ENCODE data around the gene MAT2A. TPM values are rescaled to one million over a fixed set of nuclear protein-coding genes. Genes with fewer than 3 reads are reported as not detected.
A peak's percentile ranks its signal among the peaks of the same experiment; 100 is the strongest.

Gene MAT2A
- total RNA-seq = 81.9 and 103 TPM in 2 replicates

DNA sequence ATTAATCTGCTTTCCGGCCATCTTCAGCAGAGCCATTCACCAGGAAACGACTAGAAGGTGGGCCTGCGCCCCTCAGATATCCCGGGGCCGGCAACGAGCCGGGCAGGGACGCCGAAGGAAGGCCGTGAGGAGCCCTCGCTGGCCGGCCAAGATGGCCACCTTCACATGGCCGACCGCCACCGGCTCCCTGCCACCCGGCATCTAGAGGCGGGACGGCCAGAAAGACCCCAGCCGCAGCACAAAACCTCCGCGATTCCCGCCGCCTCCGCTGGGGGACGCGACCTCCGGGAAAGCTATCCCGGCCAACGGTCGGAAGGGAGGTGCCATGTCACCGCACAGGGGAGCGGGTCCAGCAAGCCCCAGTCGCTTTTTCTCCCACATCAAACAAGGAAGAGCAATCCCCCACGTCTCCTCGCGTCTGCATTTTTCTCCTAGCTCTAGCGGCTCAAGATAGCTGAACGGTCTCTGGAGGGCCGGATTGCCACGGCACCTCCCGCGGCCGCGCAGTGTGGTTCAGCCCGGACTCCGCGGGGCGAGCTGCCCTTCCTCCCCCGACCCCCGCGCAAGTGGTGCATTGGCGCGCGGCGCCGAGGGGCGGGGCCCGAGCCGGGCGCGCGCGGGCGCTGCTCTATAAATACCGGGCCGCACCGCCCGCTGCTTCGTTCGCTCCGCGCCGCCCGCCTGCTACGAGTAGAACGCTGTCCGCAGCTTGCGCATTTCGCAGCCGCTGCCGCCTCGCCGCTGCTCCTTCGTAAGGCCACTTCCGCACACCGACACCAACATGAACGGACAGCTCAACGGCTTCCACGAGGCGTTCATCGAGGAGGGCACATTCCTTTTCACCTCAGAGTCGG is at the start of gene MAT2A:
MAT2A (plus strand) TSS at position 662 of the 854 bp plus-strand sequence; CDS start at position 782, 120 bp downstream.
- DNase-seq (ENCODE audit: low read depth) = peak; percentile 61
- TF ChIP-seq, protein P1, sequence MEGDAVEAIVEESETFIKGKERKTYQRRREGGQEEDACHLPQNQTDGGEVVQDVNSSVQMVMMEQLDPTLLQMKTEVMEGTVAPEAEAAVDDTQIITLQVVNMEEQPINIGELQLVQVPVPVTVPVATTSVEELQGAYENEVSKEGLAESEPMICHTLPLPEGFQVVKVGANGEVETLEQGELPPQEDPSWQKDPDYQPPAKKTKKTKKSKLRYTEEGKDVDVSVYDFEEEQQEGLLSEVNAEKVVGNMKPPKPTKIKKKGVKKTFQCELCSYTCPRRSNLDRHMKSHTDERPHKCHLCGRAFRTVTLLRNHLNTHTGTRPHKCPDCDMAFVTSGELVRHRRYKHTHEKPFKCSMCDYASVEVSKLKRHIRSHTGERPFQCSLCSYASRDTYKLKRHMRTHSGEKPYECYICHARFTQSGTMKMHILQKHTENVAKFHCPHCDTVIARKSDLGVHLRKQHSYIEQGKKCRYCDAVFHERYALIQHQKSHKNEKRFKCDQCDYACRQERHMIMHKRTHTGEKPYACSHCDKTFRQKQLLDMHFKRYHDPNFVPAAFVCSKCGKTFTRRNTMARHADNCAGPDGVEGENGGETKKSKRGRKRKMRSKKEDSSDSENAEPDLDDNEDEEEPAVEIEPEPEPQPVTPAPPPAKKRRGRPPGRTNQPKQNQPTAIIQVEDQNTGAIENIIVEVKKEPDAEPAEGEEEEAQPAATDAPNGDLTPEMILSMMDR (IDR thresholded peaks at IDR 0.05; ENCODE audit: insufficient read depth, low read length, severe bottlenecking) = peak; percentile 62
- peaks cover 21% of the 10 kb centered on the region for H3K36me3 ChIP-seq (ENCODE audit: control insufficient read depth, insufficient read depth, low read length)
- H3K27me3 ChIP-seq (ENCODE audit: control insufficient read depth, insufficient read depth, low read length) = no peaks in the 10 kb centered on the region
- peak within 1 kb of the TSS; percentile 99 for H3K4me3 ChIP-seq (ENCODE audit: low read depth, low read length)
- no peak for FAIRE-seq

DNA sequence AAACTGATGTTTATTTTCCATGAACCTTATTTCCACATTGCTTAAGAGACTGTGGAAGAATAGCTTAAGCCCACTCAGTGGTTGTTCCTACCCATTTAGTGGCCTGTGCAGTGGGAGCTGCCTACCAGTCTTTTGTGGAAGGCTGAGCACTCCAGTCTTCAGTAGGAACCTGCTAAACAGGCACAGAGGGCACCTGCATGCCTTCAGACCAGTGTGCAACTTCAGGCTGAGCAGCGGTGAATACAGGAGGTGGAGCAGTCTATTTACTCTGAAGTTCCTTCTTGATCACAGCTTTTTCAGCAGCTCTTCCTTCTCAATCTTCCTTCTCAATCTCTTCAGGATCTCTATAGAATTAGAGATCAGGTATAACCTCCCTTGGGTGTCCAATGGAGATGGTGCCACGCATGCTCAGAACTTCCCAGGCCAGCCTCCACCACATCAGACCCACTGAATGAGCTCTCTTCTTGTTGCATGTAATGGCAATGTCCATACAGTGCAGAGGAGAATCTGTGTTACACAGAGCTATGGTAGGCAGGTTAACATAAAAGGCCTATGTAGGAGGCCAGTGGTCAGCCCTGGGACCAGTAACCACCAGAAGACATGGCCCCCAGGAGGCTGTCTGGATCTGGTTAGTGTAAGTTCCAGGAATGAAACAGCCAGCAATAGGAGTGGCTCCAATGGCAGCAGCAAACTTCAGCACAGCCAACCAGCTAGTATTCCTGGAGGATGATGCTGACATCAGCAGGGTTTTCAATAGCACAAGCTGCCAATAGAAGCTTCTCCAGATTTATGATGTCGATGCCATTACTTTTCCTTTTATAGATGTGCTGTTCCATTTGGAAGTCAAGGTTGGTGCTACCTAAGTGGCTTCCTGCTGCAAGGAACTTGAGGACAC is 47.9 kb upstream of the MAT2A start:
- Histone ChIP-seq H3K4me3 (ENCODE audit: low read depth, low read length) (no peak overlapping the region), H3K36me3 (ENCODE audit: control insufficient read depth, insufficient read depth, low read length) (no peaks in the 10 kb centered on the region), H3K27me3 (ENCODE audit: control insufficient read depth, insufficient read depth, low read length) (no peaks in the 10 kb centered on the region)
- TF ChIP-seq, protein P1 (IDR thresholded peaks at IDR 0.05; ENCODE audit: insufficient read depth, low read length, severe bottlenecking) = no peak
- FAIRE-seq (no peak), DNase-seq (ENCODE audit: low read depth) (no peak)

DNA sequence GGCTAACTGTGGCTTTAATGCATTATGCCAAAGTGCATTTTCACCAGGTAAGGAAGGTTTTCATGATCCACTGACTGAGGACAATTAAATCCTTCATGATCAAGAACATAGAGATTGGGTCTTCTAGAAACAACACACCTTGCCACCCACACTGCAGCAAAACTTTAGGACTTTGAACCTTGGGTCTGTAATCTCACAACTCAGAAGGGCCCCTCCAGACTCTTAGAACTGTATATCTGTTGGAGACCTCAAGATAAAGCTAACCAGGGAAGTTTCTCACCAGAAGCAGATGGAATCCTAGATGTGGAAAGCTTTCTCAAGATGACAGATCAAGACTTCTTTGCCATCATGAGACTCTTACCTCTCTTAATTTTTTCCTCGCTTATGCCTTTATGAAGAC is 42.5 kb upstream of the MAT2A start:
- DNase-seq (ENCODE audit: low read depth) = no peak
- H3K36me3 ChIP-seq (ENCODE audit: control insufficient read depth, insufficient read depth, low read length) = no peaks in the 10 kb centered on the region
- no peak overlapping the region for H3K4me3 ChIP-seq (ENCODE audit: low read depth, low read length)
- TF ChIP-seq, protein P1 (IDR thresholded peaks at IDR 0.05; ENCODE audit: insufficient read depth, low read length, severe bottlenecking) = no peak
- FAIRE-seq = no peak
- H3K27me3 ChIP-seq (ENCODE audit: control insufficient read depth, insufficient read depth, low read length) = no peaks in the 10 kb centered on the region

DNA sequence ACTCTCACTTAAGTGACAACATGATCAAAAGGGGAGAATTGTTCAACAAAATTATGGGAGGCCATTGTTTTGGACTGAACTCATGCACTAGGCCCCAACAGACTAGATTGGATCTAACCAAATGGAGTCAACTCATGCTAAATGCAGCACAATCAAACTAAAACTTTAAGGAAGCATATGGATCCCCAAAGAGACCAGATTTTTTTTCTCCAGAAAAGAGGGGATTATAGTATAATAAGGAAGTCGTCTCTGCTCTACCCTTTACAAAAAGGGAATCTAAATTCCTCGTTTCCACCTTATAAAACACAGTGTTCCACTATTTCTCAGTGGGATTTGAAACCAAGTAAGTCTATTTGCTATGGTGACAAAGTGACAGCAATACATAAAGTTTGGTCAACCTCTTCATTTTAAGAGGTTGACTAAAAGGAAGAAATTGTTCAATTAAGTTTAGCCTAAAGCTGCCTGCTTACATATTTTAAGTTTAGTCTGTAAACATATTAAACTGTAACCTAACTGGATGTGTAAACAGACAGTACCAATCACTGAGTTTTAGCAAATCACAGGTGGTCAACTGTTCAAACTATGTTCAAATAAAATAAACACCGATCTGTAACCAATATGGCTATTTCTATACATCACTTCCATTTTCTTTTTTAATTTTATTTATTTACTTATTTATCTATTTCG is 40.9 kb upstream of the MAT2A start:
- no peak overlapping the region for H3K4me3 ChIP-seq (ENCODE audit: low read depth, low read length)
- TF ChIP-seq, protein P1 (IDR thresholded peaks at IDR 0.05; ENCODE audit: insufficient read depth, low read length, severe bottlenecking) = no peak
- H3K27me3 ChIP-seq (ENCODE audit: control insufficient read depth, insufficient read depth, low read length) = no peaks in the 10 kb centered on the region
- FAIRE-seq (no peak), DNase-seq (ENCODE audit: low read depth) (no peak)
- no peaks in the 10 kb centered on the region for H3K36me3 ChIP-seq (ENCODE audit: control insufficient read depth, insufficient read depth, low read length)

DNA sequence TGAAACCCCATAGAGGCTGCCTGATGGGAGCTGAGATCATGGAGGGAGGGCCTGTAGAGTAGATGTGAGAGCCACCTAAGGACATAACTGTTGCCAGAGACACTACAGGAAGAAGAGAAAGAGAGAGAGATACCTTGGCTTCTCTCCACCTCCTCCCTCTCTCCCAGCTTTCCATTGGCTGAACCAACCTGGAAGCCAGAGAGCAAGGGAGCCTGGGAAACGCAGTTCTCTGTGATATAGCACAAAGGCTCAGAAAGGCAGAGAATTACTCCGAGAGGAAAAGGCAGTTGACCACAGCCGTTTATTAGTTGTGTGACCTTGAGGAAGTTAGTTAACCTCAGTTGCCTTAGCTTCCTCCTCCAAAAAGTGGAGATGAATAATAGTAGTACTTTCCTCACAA is 37.7 kb upstream of the MAT2A start:
- Histone ChIP-seq H3K4me3 (ENCODE audit: low read depth, low read length) (no peak overlapping the region), H3K36me3 (ENCODE audit: control insufficient read depth, insufficient read depth, low read length) (no peaks in the 10 kb centered on the region), H3K27me3 (ENCODE audit: control insufficient read depth, insufficient read depth, low read length) (no peaks in the 10 kb centered on the region)
- FAIRE-seq (no peak), DNase-seq (ENCODE audit: low read depth) (no peak)
- TF ChIP-seq, protein P1 (IDR thresholded peaks at IDR 0.05; ENCODE audit: insufficient read depth, low read length, severe bottlenecking) = no peak

All from bronchial epithelial cell (primary cell).